CD4-positive, alpha-beta memory T cell (primary cell): Measurements from ENCODE around the gene SUCO. TPM values are rescaled to one million over a fixed set of nuclear protein-coding genes. Genes with fewer than 3 reads are reported as not detected.
A peak's percentile ranks its signal among the peaks of the same experiment; 100 is the strongest.

Experiments
- CTCF ChIA-PET: fragments of 350-600 bp; sonication (Branson Sonifier 250); formaldehyde crosslinking; loops from one replicate; lab custom pipeline; 2021; ENCODE audit warnings: inconsistent platforms; ENCODE audit not compliant: partially characterized antibody; lab: Charles Lee
- POLR2A ChIA-PET: fragments of 350-600 bp; sonication (Branson Sonifier 250); formaldehyde crosslinking; loops from one replicate; lab custom pipeline; 2021; ENCODE audit not compliant: partially characterized antibody; lab: Charles Lee
- DNase-seq, 5 donors: peaks; one replicate each; pipeline versions ENCODE4 v3.0.0 to v3.0.0-alpha.2; 2020 to 2022; ENCODE audit warnings: mixed read lengths in 1 of 5
- H3K27ac ChIP-seq: one replicate; pipeline ENCODE4 v1.7.0; 2013; ENCODE audit warnings: low read depth, low read length
- H3K27me3 ChIP-seq: 2 replicates; pipeline ENCODE4 v1.7.0; 2013; ENCODE audit warnings: mild to moderate bottlenecking, low read length, moderate library complexity; ENCODE audit not compliant: insufficient read depth
- H3K36me3 ChIP-seq: 2 replicates; pipeline ENCODE4 v1.7.0; 2013; ENCODE audit warnings: mild to moderate bottlenecking, low read length, moderate library complexity; ENCODE audit not compliant: insufficient read depth
- H3K4me1 ChIP-seq: 2 replicates; pipeline ENCODE4 v1.7.0; 2013; ENCODE audit warnings: mild to moderate bottlenecking, low read length, moderate library complexity; ENCODE audit not compliant: insufficient read depth
- H3K4me3 ChIP-seq, 2 donors: one replicate each; pipeline ENCODE4 v1.7.0; 2013; ENCODE audit warnings: low read length in 2 of 2, mild to moderate bottlenecking in 1 of 2
- H3K9me3 ChIP-seq, 2 donors: one replicate each; pipeline ENCODE4 v1.7.0; 2013; ENCODE audit warnings: low read length in 2 of 2, control low read depth in 1 of 2; ENCODE audit not compliant: control insufficient read depth in 1 of 2
- H3K27ac Mint-ChIP-seq, 7 donors: one replicate each; pipeline ENCODE4 v1.8.0; 2020 to 2021; ENCODE audit warnings: mixed read lengths in 7 of 7, mild to moderate bottlenecking in 6 of 7, inconsistent platforms in 3 of 7, moderate library complexity in 3 of 7
- H3K27me3 Mint-ChIP-seq, 2 donors: one replicate each; pipeline ENCODE4 v1.8.0; 2020 to 2021; ENCODE audit warnings: mixed read lengths in 2 of 2
- H3K36me3 Mint-ChIP-seq, 2 donors: one replicate each; pipeline ENCODE4 v1.8.0; 2020 to 2021; ENCODE audit warnings: mixed read lengths in 2 of 2, inconsistent platforms in 1 of 2, mild to moderate bottlenecking in 1 of 2
- H3K4me1 Mint-ChIP-seq, 4 donors: one replicate each; pipeline ENCODE4 v1.8.0; 2020 to 2021; ENCODE audit warnings: mixed read lengths in 4 of 4, mild to moderate bottlenecking in 1 of 4
- H3K4me3 Mint-ChIP-seq, 8 donors: one replicate each; pipeline ENCODE4 v1.8.0; 2020 to 2021; ENCODE audit warnings: mixed read lengths in 8 of 8, mild to moderate bottlenecking in 7 of 8, moderate library complexity in 6 of 8, inconsistent platforms in 3 of 8
- H3K9me3 Mint-ChIP-seq, 8 donors: one replicate each; pipeline ENCODE4 v1.8.0; 2020 to 2021; ENCODE audit warnings: mixed read lengths in 8 of 8, mild to moderate bottlenecking in 5 of 8, inconsistent platforms in 3 of 8, moderate library complexity in 1 of 8
- intact Hi-C: fragments of 100-400 bp; cut with micrococcal nuclease; formaldehyde crosslinking; loops from one replicate; pipeline ENCODE4 v1.15.1; 2023
- polyA plus RNA-seq, 2 donors: library from polyadenylated mRNA; unstranded; fragments of 300-500 nt; fragmentation: Illumina TruSeq; gene quantifications; one replicate each; pipeline ENCODE4 v1.2.3, GENCODE V29; 2021
- total RNA-seq, 2 experiments: library from RNA; stranded (reverse); gene quantifications; one replicate each; pipeline ENCODE4 v1.2.3, GENCODE V29; 2021

SUCO gene
- total and polyA plus RNA-seq, 4 experiments from 2014 or later = 12.2 to 74.4 (median 44.1) TPM

DNA sequence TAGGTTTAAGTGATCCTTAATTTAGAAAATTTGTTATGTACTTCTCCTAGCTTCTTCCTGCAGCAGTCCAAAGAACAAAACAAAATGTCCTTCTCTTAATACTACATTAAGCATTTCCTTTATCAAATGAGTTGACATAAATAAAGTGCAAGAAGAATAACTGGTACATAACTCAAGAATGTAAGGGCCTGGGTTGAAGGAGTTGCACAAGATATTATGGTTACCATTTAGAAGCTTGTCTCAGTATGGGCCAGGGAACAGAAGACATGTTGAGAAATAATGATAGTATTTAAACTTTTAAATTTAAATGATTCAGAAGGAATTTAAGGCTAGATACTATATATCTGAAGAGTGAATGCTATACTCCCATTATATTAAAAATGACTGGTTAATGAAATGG is 23.5 kb downstream of the SUCO start:
- Histone ChIP-seq H3K27me3 (no peaks in the 10 kb centered on the region), H3K9me3 (no peaks in the 10 kb centered on the region), H3K27ac (no peak overlapping the region), H3K4me3 (no peak overlapping the region), H3K4me1 (no peaks in the 10 kb centered on the region), H3K36me3 (peaks cover 26% of the 10 kb centered on the region)
- H3K36me3 Mint-ChIP-seq = peaks cover 52 to 69% of the 10 kb centered on the region in 2 donors
- peaks cover 9 to 26% (median 21%) of the 10 kb centered on the region in 4 donors for H3K4me1 Mint-ChIP-seq
- ChIA-PET POLR2A (interaction anchor here (0.7 kb wide), 1 partner anchor 24 kb away, joined by 3 read pairs; the partner anchor contains the start of gene SUCO), CTCF (interaction anchor here (1.4 kb wide), 1 partner anchor 171 kb away, joined by 3 read pairs; no protein-coding TSS in a partner anchor)
- intact Hi-C loops = no loop called here
- no peaks in the 10 kb centered on the region for H3K9me3 Mint-ChIP-seq
- H3K27me3 Mint-ChIP-seq = no peaks in the 10 kb centered on the region
- no peak overlapping the region for H3K27ac Mint-ChIP-seq
- DNase-seq = no peak
- no peak overlapping the region for H3K4me3 Mint-ChIP-seq

DNA sequence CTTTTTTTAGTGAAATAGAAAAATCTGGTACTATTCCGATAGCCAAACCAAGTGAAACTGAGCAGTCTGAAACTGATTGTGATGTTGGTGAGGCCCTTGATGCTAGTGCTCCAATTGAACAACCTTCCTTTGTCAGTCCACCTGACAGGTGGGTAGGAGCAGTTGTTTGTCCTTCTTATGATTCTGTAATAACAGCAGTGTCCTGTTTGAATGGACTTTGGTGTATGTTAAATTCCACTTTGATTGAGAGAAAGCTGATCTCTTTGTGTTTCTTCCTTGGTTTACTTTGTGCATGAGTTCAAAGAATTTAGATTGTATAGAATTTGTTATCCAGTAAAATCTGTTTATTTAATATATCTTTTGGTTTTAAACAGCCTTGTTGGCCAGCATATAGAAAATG is 24.3 kb downstream of the SUCO start:
- Mint-ChIP-seq H3K4me3 (no peak overlapping the region), H3K9me3 (no peaks in the 10 kb centered on the region), H3K36me3 (peaks cover 53 to 74% of the 10 kb centered on the region in 2 donors), H3K4me1 (peaks cover 7 to 19% (median 18%) of the 10 kb centered on the region in 4 donors), H3K27ac (no peak overlapping the region), H3K27me3 (no peaks in the 10 kb centered on the region)
- Histone ChIP-seq H3K9me3 (no peaks in the 10 kb centered on the region), H3K4me1 (no peaks in the 10 kb centered on the region), H3K27me3 (no peaks in the 10 kb centered on the region), H3K4me3 (no peak overlapping the region), H3K36me3 (peaks cover 29% of the 10 kb centered on the region), H3K27ac (no peak overlapping the region)
- CTCF ChIA-PET = interaction anchor here (1.4 kb wide), 1 partner anchor 170 kb away, joined by 3 read pairs; no protein-coding TSS in a partner anchor
- POLR2A ChIA-PET = no interaction called here
- no peak for DNase-seq
- intact Hi-C loops = no loop called here

DNA sequence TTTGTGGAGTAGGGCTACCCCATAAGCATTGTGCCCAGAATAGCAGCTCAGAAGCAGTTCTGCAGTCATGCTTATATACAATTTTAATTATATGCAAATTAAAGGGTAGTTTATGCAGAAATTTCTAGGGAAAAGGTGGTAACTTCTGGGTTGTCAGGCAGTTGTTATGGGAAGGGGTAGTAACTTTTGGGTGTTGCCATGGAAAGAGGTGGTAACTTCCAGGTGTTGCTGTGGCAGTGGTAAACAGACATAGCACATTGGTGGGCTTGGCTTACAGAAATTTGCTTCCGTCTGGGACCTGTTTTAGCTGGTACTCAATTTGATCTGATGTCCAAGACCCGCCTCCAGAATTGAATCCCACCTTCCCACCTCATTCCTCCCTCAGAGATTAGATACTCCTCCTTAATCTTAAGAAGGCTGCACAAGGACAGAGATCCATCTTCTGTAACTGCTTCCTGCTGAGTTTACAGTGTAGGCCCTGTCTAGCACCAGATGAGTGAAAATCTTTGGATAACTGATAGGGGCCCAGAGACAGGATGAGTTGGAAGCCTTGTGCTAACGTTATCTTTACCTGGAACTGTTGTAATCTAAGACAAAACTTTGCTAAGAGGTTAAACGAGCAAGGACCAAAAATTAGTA is 26.7 kb downstream of the SUCO start:
- H3K9me3 ChIP-seq = no peaks in the 10 kb centered on the region
- no peaks in the 10 kb centered on the region for H3K27me3 ChIP-seq
- CTCF ChIA-PET = no interaction called here
- peaks cover 0 to 2% (median 0%) of the 10 kb centered on the region in 8 donors for H3K9me3 Mint-ChIP-seq
- H3K4me1 ChIP-seq = no peaks in the 10 kb centered on the region
- POLR2A ChIA-PET = no interaction called here
- H3K36me3 Mint-ChIP-seq = peaks cover 72 to 82% of the 10 kb centered on the region in 2 donors
- DNase-seq = no peak
- H3K27ac ChIP-seq = no peak overlapping the region
- peaks cover 34% of the 10 kb centered on the region for H3K36me3 ChIP-seq
- intact Hi-C loops = no loop called here
- no peak overlapping the region for H3K4me3 ChIP-seq
- H3K4me3 Mint-ChIP-seq = no peak overlapping the region
- H3K4me1 Mint-ChIP-seq = peaks cover 10 to 23% (median 14%) of the 10 kb centered on the region in 4 donors
- no peaks in the 10 kb centered on the region for H3K27me3 Mint-ChIP-seq
- H3K27ac Mint-ChIP-seq = peak overlapping the region in 2 of 7 donors; percentile 9 to 32

DNA sequence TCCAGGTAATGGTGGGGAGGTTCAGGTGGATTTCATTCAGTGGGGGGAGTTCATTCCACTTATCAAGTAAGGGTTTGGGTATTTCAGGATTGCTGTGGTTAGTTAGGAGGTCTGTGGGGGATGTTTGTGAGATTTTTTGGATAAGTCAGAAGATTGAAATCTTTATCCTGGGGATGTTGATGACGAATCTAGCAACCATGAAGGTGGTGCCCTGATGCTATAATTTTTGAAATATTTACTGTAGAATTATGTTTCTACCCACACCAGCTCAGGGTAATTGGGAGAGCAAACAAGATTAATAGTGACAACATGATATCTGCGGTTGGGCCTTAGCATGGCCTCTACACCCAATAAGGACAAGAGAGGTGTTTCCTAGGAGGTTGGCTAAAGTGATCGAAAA is 28.3 kb downstream of the SUCO start:
- CTCF ChIA-PET = no interaction called here
- peaks cover 3 to 15% (median 10%) of the 10 kb centered on the region in 4 donors for H3K4me1 Mint-ChIP-seq
- peaks cover 44% of the 10 kb centered on the region for H3K36me3 ChIP-seq

DNA sequence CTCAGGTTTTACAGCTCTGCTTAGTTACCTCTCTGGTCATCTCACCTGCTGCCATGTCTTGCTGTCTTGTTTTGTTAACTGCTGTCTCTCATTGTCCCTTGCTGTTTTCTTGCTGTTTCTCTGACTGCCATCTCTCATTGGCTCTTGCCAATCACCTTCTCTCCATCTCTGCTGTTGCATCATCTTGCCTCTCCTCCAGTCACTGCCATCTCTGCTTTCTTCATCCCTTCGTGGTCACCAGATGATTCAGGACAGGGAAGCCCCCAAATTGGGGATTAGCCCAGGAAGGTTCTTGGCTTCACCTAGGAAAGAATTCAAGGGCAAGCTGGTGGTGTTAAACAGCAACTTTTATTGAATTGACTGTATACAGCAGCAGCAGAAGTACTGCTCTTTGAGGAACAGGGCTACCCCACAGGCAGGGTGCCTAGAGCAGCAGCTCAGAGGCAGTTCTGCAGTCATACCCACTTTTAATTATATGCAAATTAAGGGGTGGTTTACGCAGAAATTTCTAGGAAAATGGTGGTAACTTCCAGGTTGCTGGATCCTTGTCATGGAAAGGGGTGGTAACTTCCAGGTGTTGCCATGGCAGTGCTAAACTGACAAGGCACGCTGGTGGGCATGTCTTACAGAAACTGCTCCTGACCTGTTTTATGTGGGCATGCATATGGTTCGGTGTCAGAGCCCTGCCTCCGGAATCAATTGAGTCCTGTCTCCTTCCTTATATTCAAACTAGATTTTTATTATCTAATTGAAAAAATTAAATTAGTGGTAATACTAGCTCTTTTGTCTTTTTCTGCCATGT is 33.4 kb downstream of the SUCO start:
- Histone ChIP-seq H3K27me3 (no peaks in the 10 kb centered on the region), H3K4me1 (no peaks in the 10 kb centered on the region), H3K9me3 (no peaks in the 10 kb centered on the region), H3K4me3 (no peak overlapping the region), H3K36me3 (peaks cover 32% of the 10 kb centered on the region), H3K27ac (no peak overlapping the region)
- Mint-ChIP-seq H3K36me3 (peaks cover 67 to 68% of the 10 kb centered on the region in 2 donors), H3K4me1 (peaks cover 3 to 14% (median 5%) of the 10 kb centered on the region in 4 donors), H3K4me3 (no peak overlapping the region), H3K27me3 (no peaks in the 10 kb centered on the region), H3K27ac (peak overlapping the region in 3 of 7 donors; percentile 57 to 64 (median 63)), H3K9me3 (peaks cover 0 to 5% (median 3%) of the 10 kb centered on the region in 8 donors)
- ChIA-PET POLR2A (no interaction called here), CTCF (no interaction called here)
- no peak for DNase-seq
- intact Hi-C loops = no loop called here

More for the DNA sequence above, 28.3 kb downstream of the SUCO start:
- Histone ChIP-seq H3K9me3 (no peaks in the 10 kb centered on the region), H3K4me3 (no peak overlapping the region), H3K27me3 (no peaks in the 10 kb centered on the region), H3K4me1 (no peaks in the 10 kb centered on the region), H3K27ac (no peak overlapping the region)
- H3K4me3 Mint-ChIP-seq = no peak overlapping the region
- no peaks in the 10 kb centered on the region for H3K27me3 Mint-ChIP-seq
- H3K9me3 Mint-ChIP-seq = peaks cover 0 to 2% (median 0%) of the 10 kb centered on the region in 8 donors
- POLR2A ChIA-PET = no interaction called here
- H3K36me3 Mint-ChIP-seq = peaks cover 65 to 79% of the 10 kb centered on the region in 2 donors
- intact Hi-C loops = no loop called here
- H3K27ac Mint-ChIP-seq = peak overlapping the region in 3 of 7 donors; percentile 30 to 54 (median 36)
- no peak for DNase-seq

DNA sequence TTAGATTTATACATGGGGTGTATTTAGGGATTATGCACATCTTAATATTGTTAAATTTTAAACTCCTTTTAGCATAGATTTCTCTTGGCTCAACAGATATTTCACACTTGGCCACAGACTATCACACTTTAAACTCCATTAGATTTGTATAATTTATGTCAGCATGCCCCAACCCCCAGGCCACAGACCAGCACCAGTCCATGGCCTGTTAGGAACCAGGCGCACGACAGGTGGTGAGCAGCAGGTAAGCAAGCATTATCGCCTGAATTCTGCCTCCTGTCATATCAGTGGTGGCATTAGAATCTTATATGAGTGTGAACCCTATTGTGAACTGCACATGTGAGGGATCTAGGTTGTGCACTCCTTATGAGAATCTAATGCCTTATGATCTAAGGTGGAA is 34.8 kb downstream of the SUCO start:
- peaks cover 3 to 12% (median 5%) of the 10 kb centered on the region in 4 donors for H3K4me1 Mint-ChIP-seq
- POLR2A ChIA-PET = no interaction called here
- Histone ChIP-seq H3K4me3 (no peak overlapping the region), H3K27me3 (no peaks in the 10 kb centered on the region), H3K4me1 (no peaks in the 10 kb centered on the region), H3K9me3 (no peaks in the 10 kb centered on the region), H3K36me3 (peaks cover 29% of the 10 kb centered on the region), H3K27ac (no peak overlapping the region)
- H3K9me3 Mint-ChIP-seq = peaks cover 0 to 5% (median 3%) of the 10 kb centered on the region in 8 donors
- CTCF ChIA-PET = no interaction called here
- no peaks in the 10 kb centered on the region for H3K27me3 Mint-ChIP-seq
- no peak for DNase-seq
- H3K36me3 Mint-ChIP-seq = peaks cover 60 to 63% of the 10 kb centered on the region in 2 donors
- peak overlapping the region in 1 of 7 donors; percentile 74 for H3K27ac Mint-ChIP-seq
- no peak overlapping the region for H3K4me3 Mint-ChIP-seq
- intact Hi-C loops = no loop called here

DNA sequence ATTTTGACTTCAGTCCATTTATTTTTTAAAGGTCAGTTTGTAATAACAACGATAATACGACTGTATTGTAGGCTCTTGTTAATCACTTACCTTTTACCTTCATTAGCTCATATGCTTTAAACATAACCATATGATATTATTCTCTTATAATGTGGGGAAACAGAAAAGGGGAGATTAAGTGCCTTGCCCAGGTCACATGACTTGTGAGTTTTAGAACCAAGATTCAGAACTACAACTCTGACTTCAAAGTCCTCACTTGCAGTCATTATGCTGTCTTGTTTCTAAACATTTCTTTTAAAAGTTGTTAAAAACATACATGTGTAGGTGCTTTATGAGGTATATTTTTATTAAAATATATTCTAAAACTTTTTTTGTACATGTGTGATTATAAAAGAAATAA is 41.1 kb downstream of the SUCO start:
- CTCF ChIA-PET = no interaction called here
- no peak for DNase-seq
- no peaks in the 10 kb centered on the region for H3K9me3 ChIP-seq
- peaks cover 0 to 4% (median 0%) of the 10 kb centered on the region in 4 donors for H3K4me1 Mint-ChIP-seq
- no peak overlapping the region for H3K4me3 ChIP-seq
- peaks cover 53 to 56% of the 10 kb centered on the region in 2 donors for H3K36me3 Mint-ChIP-seq
- H3K27me3 Mint-ChIP-seq = no peaks in the 10 kb centered on the region
- H3K4me3 Mint-ChIP-seq = no peak overlapping the region
- H3K36me3 ChIP-seq = peaks cover 19% of the 10 kb centered on the region
- H3K4me1 ChIP-seq = no peaks in the 10 kb centered on the region
- H3K9me3 Mint-ChIP-seq = peaks cover 0 to 4% (median 3%) of the 10 kb centered on the region in 8 donors
- H3K27ac ChIP-seq = no peak overlapping the region
- intact Hi-C loops = no loop called here
- no peak overlapping the region for H3K27ac Mint-ChIP-seq
- H3K27me3 ChIP-seq = no peaks in the 10 kb centered on the region
- POLR2A ChIA-PET = interaction anchor here (1.4 kb wide), 1 partner anchor 14 kb away, joined by 3 read pairs; no protein-coding TSS in a partner anchor
